Measurements from ENCODE around the gene PITPNB.

DNA sequence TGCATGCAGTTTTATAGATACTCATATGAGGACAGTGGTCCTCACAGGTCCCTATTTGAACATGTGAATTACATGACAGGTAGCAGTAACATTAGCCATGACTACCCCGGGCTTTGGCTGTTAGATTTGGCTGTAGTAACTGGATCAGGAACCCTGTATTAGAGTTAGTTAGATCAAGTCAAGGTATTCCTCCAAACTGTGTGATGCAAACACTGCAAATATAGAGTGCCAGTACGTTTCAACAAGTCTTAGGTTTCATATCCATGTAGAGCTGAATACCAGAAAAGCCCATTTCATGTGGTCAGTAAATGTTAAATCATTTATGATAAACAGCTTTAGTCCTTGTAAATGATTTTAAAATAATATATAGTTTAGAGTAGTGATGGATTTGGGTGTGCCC, 29.5 kb upstream of the PITPNB start:
- TF ChIP-seq, protein P1, sequence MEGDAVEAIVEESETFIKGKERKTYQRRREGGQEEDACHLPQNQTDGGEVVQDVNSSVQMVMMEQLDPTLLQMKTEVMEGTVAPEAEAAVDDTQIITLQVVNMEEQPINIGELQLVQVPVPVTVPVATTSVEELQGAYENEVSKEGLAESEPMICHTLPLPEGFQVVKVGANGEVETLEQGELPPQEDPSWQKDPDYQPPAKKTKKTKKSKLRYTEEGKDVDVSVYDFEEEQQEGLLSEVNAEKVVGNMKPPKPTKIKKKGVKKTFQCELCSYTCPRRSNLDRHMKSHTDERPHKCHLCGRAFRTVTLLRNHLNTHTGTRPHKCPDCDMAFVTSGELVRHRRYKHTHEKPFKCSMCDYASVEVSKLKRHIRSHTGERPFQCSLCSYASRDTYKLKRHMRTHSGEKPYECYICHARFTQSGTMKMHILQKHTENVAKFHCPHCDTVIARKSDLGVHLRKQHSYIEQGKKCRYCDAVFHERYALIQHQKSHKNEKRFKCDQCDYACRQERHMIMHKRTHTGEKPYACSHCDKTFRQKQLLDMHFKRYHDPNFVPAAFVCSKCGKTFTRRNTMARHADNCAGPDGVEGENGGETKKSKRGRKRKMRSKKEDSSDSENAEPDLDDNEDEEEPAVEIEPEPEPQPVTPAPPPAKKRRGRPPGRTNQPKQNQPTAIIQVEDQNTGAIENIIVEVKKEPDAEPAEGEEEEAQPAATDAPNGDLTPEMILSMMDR (IDR thresholded peaks at IDR 0.05): no peak
- TF ChIP-seq POLR2A (IDR thresholded peaks at IDR 0.05): no peak
